SH-SY5Y (cell line): ENCODE results near the gene COL20A1.

Source experiments
- GATA2 ChIP-seq: IDR thresholded peaks from 2 replicates; pipeline ENCODE4 v1.6.1; 2011; ENCODE audit warnings: mild to moderate bottlenecking, low read depth, low read length
- GATA3 ChIP-seq: IDR thresholded peaks from 2 replicates; pipeline ENCODE4 v1.6.1; 2011; ENCODE audit warnings: low read depth, mild to moderate bottlenecking, low read length, moderate library complexity

- TF ChIP-seq GATA2, result no peak
- no peak for TF ChIP-seq GATA3
These were observed 8.7 kb downstream of the COL20A1 start for GRCh38 chr20:63301671-63302070.
